GM18517 (cell line): ENCODE measurements around the gene MYO1D.

ENCODE experiments used
- ATAC-seq: cut with Tn5 transposase; IDR thresholded peaks from one replicate; pipeline ENCODE4 v1.9.1; 2021; ENCODE audit warnings: mild to moderate bottlenecking, moderate library complexity; ENCODE audit not compliant: unreplicated experiment

Gene MYO1D

GRCh38 chr17:32786169-32786568, 90.8 kb downstream of the MYO1D start:
- ATAC-seq = no peak

GRCh38 chr17:32784113-32784512, 92.8 kb downstream of the MYO1D start:
- ATAC-seq = no peak

- no peak for ATAC-seq
These were observed 93.3 kb downstream of the MYO1D start for GRCh38 chr17:32783602-32784001.

- no peak for ATAC-seq
These were observed 96.2 kb downstream of the MYO1D start for GRCh38 chr17:32780721-32781120.

GRCh38 chr17:32777922-32778321, 99.0 kb downstream of the MYO1D start:
- no peak for ATAC-seq

GRCh38 chr17:32777436-32777835, 99.5 kb downstream of the MYO1D start:
- no peak for ATAC-seq

GRCh38 chr17:32774695-32775084, 102.2 kb downstream of the MYO1D start:
- no peak for ATAC-seq

- ATAC-seq = no peak
These were observed 102.8 kb downstream of the MYO1D start for GRCh38 chr17:32773856-32774694.

GRCh38 chr17:32772453-32773025, 104.4 kb downstream of the MYO1D start:
- no peak for ATAC-seq

- no peak for ATAC-seq
These were observed 105.5 kb downstream of the MYO1D start for GRCh38 chr17:32771396-32771795.

- ATAC-seq = no peak
These were observed 107.1 kb downstream of the MYO1D start for GRCh38 chr17:32769846-32770245.

- no peak for ATAC-seq
These were observed 113.0 kb downstream of the MYO1D start for GRCh38 chr17:32763855-32764439.

- ATAC-seq = no peak
These were observed 117.4 kb downstream of the MYO1D start for GRCh38 chr17:32759476-32759875.

GRCh38 chr17:32757963-32758362, 119.0 kb downstream of the MYO1D start:
- ATAC-seq = no peak

GRCh38 chr17:32756696-32757095, 120.2 kb downstream of the MYO1D start:
- no peak for ATAC-seq

GRCh38 chr17:32755045-32755805, 121.7 kb downstream of the MYO1D start:
- ATAC-seq = no peak

GRCh38 chr17:32752934-32753333, 124.0 kb downstream of the MYO1D start:
- ATAC-seq = no peak

- ATAC-seq = no peak
These were observed 129.1 kb downstream of the MYO1D start for GRCh38 chr17:32747856-32748255.

GRCh38 chr17:32746698-32747097, 130.2 kb downstream of the MYO1D start:
- no peak for ATAC-seq

GRCh38 chr17:32746280-32746679, 130.6 kb downstream of the MYO1D start:
- no peak for ATAC-seq
